HepG2 (cell line): Measurements from ENCODE around the gene MRPL38. TPM values are rescaled to one million over a fixed set of nuclear protein-coding genes. Genes with fewer than 3 reads are reported as not detected.

Source experiments
- ATAC-seq: fragments of 200-7000 bp; cut with Tn5 transposase; 3 replicates; pipeline ENCODE4 v1.9.1; 2020; ENCODE audit warnings: mild to moderate bottlenecking, moderate library complexity
- BruUV-seq: library from RNA; stranded (reverse); fragments of 400-500 nt; replicated peaks from 2 replicates; lab custom pipeline; 2021; lab: Mats Ljungman, UMichigan
- CTCF ChIA-PET: fragments of 300-600 bp; formaldehyde crosslinking; extraction: SDS; loops from one replicate; lab custom pipeline; 2021; ENCODE audit warnings: low total read pairs, inconsistent platforms, low intra/inter-chr PET ratio; lab: Yijun Ruan, JAX
- POLR2A ChIA-PET: fragments of 350-600 bp; sonication (Branson Sonifier 250); formaldehyde crosslinking; loops from one replicate; lab custom pipeline; 2020; ENCODE audit warnings: antibody characterized with exemption, inconsistent platforms; lab: Yijun Ruan, JAX
- DNase-seq: peaks from one replicate; pipeline ENCODE4 v3.0.0-alpha.2; 2015; ENCODE audit warnings: low spot score
- FAIRE-seq: peaks from 3 replicates; lab custom pipeline; 2011; peaks lifted over from hg19 to GRCh38; lab: Jason Lieb, UNC
- H2AFZ ChIP-seq: one replicate; pipeline ENCODE4 v1.6.1; 2011; ENCODE audit warnings: low read length, inconsistent platforms
- H3K27ac ChIP-seq: fragments of 300-600 bp; 3 replicates; pipeline ENCODE4 v1.8.0; 2011; ENCODE audit warnings: mixed run types, mild to moderate bottlenecking, mixed read lengths, low read length, inconsistent platforms; ENCODE audit not compliant: insufficient read depth; ENCODE audit errors: extremely low read length
- H3K27me3 ChIP-seq, 2 experiments: fragments of 200-600 bp in 1 of 2; 2 replicates in 1 of 2; 3 replicates in 1 of 2; pipeline versions ENCODE4 v1.6.0 to v1.8.0; 2011; ENCODE audit warnings: low read length in 2 of 2, mild to moderate bottlenecking in 2 of 2, moderate library complexity in 2 of 2, inconsistent platforms in 1 of 2; ENCODE audit not compliant: insufficient read depth in 2 of 2, control insufficient read depth in 1 of 2
- H3K36me3 ChIP-seq, 2 experiments: fragments of 200-600 bp in 1 of 2; replicated peaks in 1 of 2; 2 replicates in 1 of 2; 3 replicates in 1 of 2; pipeline versions ENCODE4 v1.5.1 to v1.8.0; 2011; ENCODE audit warnings: low read length in 2 of 2, inconsistent platforms in 1 of 2; ENCODE audit not compliant: insufficient read depth in 2 of 2, control insufficient read depth in 1 of 2
- H3K4me1 ChIP-seq: 2 replicates; pipeline ENCODE4 v1.5.1; 2012; ENCODE audit warnings: low read length, inconsistent platforms; ENCODE audit not compliant: insufficient read depth
- H3K4me2 ChIP-seq: 2 replicates; pipeline ENCODE4 v1.6.0; 2011; ENCODE audit warnings: low read depth, low read length, inconsistent platforms
- H3K4me3 ChIP-seq, 3 experiments: fragments of 200-600 bp in 1 of 3; sonication (generic), shearing (Covaris generic) in 1 of 3; replicated peaks in 1 of 3; 2 replicates each; pipeline ENCODE4 v1.5.1; 2011 to 2016; ENCODE audit warnings: low read length in 3 of 3, inconsistent platforms in 2 of 3, low read depth in 2 of 3, mild to moderate bottlenecking in 2 of 3, control low read depth in 1 of 3, mixed read lengths in 1 of 3; ENCODE audit not compliant: insufficient read depth in 1 of 3
- H3K79me2 ChIP-seq: one replicate; pipeline ENCODE4 v1.6.1; 2011; ENCODE audit warnings: low read length, inconsistent platforms; ENCODE audit not compliant: insufficient read depth
- H3K9ac ChIP-seq: 2 replicates; pipeline ENCODE4 v1.6.0; 2011; ENCODE audit warnings: mild to moderate bottlenecking, low read depth, low read length, inconsistent platforms; ENCODE audit not compliant: insufficient read depth
- H3K9me3 ChIP-seq: 2 replicates; pipeline ENCODE4 v1.5.1; 2012; ENCODE audit warnings: mild to moderate bottlenecking, low read length
- H4K20me1 ChIP-seq: 2 replicates; pipeline ENCODE4 v1.6.0; 2011; ENCODE audit warnings: inconsistent platforms, mild to moderate bottlenecking, low read length, moderate library complexity; ENCODE audit not compliant: insufficient read depth
- ATF7 ChIP-seq, 2 experiments: fragments of 450-650 bp in 1 of 2; sonication (generic) in 1 of 2; formaldehyde crosslinking in 1 of 2; IDR thresholded peaks; 2 replicates each; pipeline versions ENCODE4 v1.4.0 to v1.6.1; 2016 to 2020; ENCODE audit warnings: antibody characterized with exemption in 1 of 2, mild to moderate bottlenecking in 1 of 2, missing genetic modification reagents in 1 of 2
- CEBPB ChIP-seq: IDR thresholded peaks from 2 replicates; pipeline ENCODE4 v1.6.1; 2011; ENCODE audit warnings: low read depth, low read length, improper control_type of control experiment, borderline replicate concordance
- KDM1A ChIP-seq: IDR thresholded peaks from 2 replicates; pipeline ENCODE4 v1.6.1; 2016; ENCODE audit warnings: missing compliant biosample characterization
- MATR3 ChIP-seq: sonication (generic); formaldehyde crosslinking; IDR thresholded peaks from 2 replicates; pipeline ENCODE4 v1.4.0; 2020; ENCODE audit warnings: missing genetic modification reagents
- ZBTB42 ChIP-seq: sonication (generic); formaldehyde crosslinking; IDR thresholded peaks from 2 replicates; pipeline ENCODE4 v1.5.0; 2020; ENCODE audit warnings: mild to moderate bottlenecking, missing genetic modification reagents
- ZNF230 ChIP-seq: sonication (generic); formaldehyde crosslinking; IDR thresholded peaks from 2 replicates; pipeline ENCODE4 v1.4.0; 2020; ENCODE audit warnings: mild to moderate bottlenecking, missing genetic modification reagents
- ZNF251 ChIP-seq: sonication (generic); formaldehyde crosslinking; IDR thresholded peaks from 2 replicates; pipeline ENCODE4 v1.9.0; 2021; ENCODE audit warnings: mild to moderate bottlenecking, missing genetic modification reagents
- WGBS: methylation state at CpG from one replicate; pipeline ENCODE4 v1.1.6; 2017; ENCODE audit warnings: low lambda C conversion rate; 5-methylcytosine and 5-hydroxymethylcytosine counted together
- in situ Hi-C: cut with HindIII; loops from 2 replicates; pipeline ENCODE4 v1.10.0; 2017; ENCODE audit warnings: low pct_unique_long_range_greater_than_20kb; ENCODE audit not compliant: extremely low pct_ligation_motif_present
- intact Hi-C: fragments of 100-400 bp; cut with micrococcal nuclease; formaldehyde crosslinking; loops from one replicate; pipeline ENCODE4 v1.10.0; 2022; ENCODE audit not compliant: unreplicated experiment
- polyA plus RNA-seq, 8 experiments: library from polyadenylated mRNA; depleted of rRNA in 3 of 8; stranded (reverse) in 7 of 8; unstranded in 1 of 8; fragments of >200 nt; fragmentation: Illumina TruSeq in 4 of 8; extraction: Trizol in 4 of 8; gene quantifications; 2 replicates each; pipeline versions ENCODE4 v1.2.1 to v1.2.3, GENCODE V29; 2011 to 2016; ENCODE audit warnings: low read depth in 4 of 8, missing spikeins in 1 of 8, mixed read lengths in 1 of 8; ENCODE audit not compliant: insufficient read depth in 1 of 8
- total RNA-seq, 5 experiments: library from RNA; depleted of rRNA; stranded (reverse); fragments of >200 nt; fragmentation: Illumina TruSeq; extraction: Trizol; gene quantifications; 2 replicates each; pipeline ENCODE4 v1.2.3, GENCODE V29; 2016; ENCODE audit warnings: low read depth in 1 of 5
- TF ChIP-seq, protein P1 (sequence below): sonication (generic); formaldehyde crosslinking; IDR thresholded peaks from 2 replicates; pipeline ENCODE4 v1.4.0; 2020; ENCODE audit warnings: mild to moderate bottlenecking, missing genetic modification reagents
- TF ChIP-seq, protein P2 (sequence below): sonication (generic); formaldehyde crosslinking; IDR thresholded peaks from 2 replicates; pipeline ENCODE4 v1.5.0; 2020; ENCODE audit warnings: missing genetic modification reagents
- TF ChIP-seq, protein P3 (sequence below), 2 experiments: fragments of 450-650 bp in 1 of 2; sonication (generic) in 1 of 2; formaldehyde crosslinking; IDR thresholded peaks; 2 replicates each; pipeline versions ENCODE4 v1.5.0 to v1.8.0; 2020 to 2022; ENCODE audit warnings: mild to moderate bottlenecking in 1 of 2, missing genetic modification reagents in 1 of 2
- TF ChIP-seq, protein P4 (sequence below): IDR thresholded peaks from 2 replicates; pipeline ENCODE4 v1.6.1; 2018; ENCODE audit warnings: missing genetic modification reagents
- TF ChIP-seq, protein P5 (sequence below): IDR thresholded peaks from 2 replicates; pipeline ENCODE4 v1.6.1; 2016; ENCODE audit warnings: missing compliant biosample characterization, missing genetic modification reagents, borderline replicate concordance

MRPL38 gene
- total and polyA plus RNA-seq, 2 of the 13 experiments (the other 11 are each of a cell fraction or from before 2014, with no cell fraction given) = 83.7 to 125 TPM

DNA sequence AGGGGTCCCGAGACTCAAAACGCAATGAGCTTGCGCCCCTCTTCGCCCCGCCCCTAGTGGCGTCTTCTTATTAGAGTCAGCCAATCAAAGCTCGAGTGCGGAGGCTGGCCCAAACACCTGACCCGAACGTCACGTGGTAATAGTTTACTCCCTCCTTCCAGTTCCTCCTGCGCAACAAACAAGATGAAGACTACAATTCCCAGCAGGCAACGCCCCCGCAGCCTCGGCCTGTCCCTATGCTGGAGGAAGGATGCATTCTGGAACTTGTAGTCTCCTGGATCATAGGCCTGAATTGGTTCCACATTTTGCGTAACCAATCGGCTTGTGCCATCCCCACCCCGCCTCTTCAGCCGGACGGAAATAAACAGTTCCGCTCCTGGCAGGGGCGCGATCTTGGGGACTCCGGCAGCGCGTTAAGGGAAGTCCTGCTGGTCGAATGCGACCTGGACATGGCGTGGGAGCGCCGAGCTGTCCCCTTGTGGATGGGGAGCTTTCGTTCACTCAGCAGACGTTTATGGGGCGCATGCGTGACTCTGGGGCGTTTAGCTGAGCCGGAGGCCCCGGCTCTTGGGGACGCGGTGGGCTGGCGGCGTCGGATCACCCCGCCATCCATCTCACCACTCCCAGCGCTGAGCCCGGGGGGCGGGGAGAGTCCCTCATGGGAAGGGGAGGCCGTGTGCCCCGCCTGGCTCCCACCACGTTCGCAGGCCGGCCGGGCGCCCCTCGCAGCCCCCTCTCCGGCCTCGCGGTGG, 49.2 kb downstream of the MRPL38 start, which contains the start of gene WBP2:
WBP2 (minus strand) TSS at position 26 of the 752 bp plus-strand sequence. CDS start 38 bp downstream, outside the sequence.
- FAIRE-seq = peak; percentile 99
- BruUV-seq = no TSS peak
- ChIA-PET CTCF (interaction anchor here (1.1 kb wide), 1 partner anchor 23 kb away, joined by 3 read pairs; the partner anchor contains the start of gene TRIM47), POLR2A (interaction anchor here (0.6 to 12.8 kb wide), 38 partner anchors 9 to 399 kb away, joined by 3 to 454 read pairs (median 6); partner anchors contain the start of genes ACOX1, GALK1, MRPL38 and RECQL5)
- ATAC-seq = peak; percentile 92
- H3K9ac ChIP-seq = peak within 1 kb of the TSS; percentile 89
- in situ Hi-C loops = no loop called here
- peak; percentile 100 for DNase-seq
- H3K27ac ChIP-seq = peak within 1 kb of the TSS; percentile 89
- WGBS = 1% methylated on average over 36 of the region's 58 CpGs
- H2AFZ ChIP-seq = no peak within 1 kb of the TSS
- peaks cover 4% of the 10 kb centered on the region; the same call in 1 of the 2 replicates for H4K20me1 ChIP-seq
- H3K4me1 ChIP-seq = peaks cover 53% of the 10 kb centered on the region
- peaks cover 3 to 11% of the 10 kb centered on the region in 2 experiments; a peak in 4 of 5 replicates for H3K36me3 ChIP-seq
- H3K4me2 ChIP-seq = peak within 1 kb of the TSS; percentile 97
- H3K79me2 ChIP-seq = peaks cover 17% of the 10 kb centered on the region
- intact Hi-C loops = loop anchor here (2.0 to 5.0 kb wide), 3 partner anchors 13 to 37 kb away; no protein-coding TSS in a partner anchor
- no peaks in the 10 kb centered on the region; a peak in 1 of 5 replicates for H3K27me3 ChIP-seq
- H3K4me3 ChIP-seq = peak within 1 kb of the TSS; percentile 81 to 90 (median 90)
- H3K9me3 ChIP-seq = no peaks in the 10 kb centered on the region
- no peak for TF ChIP-seq ATF7 (IDR thresholded peaks at IDR 0.05)
- 0 out of 2 replicates have a peak, but pooled peaks have one; percentile 18 for TF ChIP-seq ATF7 (CRISPR knock-in tag; IDR thresholded peaks at IDR 0.05)
- peak; percentile 61 for TF ChIP-seq ZNF230 (CRISPR knock-in tag)
- TF ChIP-seq, protein P1, sequence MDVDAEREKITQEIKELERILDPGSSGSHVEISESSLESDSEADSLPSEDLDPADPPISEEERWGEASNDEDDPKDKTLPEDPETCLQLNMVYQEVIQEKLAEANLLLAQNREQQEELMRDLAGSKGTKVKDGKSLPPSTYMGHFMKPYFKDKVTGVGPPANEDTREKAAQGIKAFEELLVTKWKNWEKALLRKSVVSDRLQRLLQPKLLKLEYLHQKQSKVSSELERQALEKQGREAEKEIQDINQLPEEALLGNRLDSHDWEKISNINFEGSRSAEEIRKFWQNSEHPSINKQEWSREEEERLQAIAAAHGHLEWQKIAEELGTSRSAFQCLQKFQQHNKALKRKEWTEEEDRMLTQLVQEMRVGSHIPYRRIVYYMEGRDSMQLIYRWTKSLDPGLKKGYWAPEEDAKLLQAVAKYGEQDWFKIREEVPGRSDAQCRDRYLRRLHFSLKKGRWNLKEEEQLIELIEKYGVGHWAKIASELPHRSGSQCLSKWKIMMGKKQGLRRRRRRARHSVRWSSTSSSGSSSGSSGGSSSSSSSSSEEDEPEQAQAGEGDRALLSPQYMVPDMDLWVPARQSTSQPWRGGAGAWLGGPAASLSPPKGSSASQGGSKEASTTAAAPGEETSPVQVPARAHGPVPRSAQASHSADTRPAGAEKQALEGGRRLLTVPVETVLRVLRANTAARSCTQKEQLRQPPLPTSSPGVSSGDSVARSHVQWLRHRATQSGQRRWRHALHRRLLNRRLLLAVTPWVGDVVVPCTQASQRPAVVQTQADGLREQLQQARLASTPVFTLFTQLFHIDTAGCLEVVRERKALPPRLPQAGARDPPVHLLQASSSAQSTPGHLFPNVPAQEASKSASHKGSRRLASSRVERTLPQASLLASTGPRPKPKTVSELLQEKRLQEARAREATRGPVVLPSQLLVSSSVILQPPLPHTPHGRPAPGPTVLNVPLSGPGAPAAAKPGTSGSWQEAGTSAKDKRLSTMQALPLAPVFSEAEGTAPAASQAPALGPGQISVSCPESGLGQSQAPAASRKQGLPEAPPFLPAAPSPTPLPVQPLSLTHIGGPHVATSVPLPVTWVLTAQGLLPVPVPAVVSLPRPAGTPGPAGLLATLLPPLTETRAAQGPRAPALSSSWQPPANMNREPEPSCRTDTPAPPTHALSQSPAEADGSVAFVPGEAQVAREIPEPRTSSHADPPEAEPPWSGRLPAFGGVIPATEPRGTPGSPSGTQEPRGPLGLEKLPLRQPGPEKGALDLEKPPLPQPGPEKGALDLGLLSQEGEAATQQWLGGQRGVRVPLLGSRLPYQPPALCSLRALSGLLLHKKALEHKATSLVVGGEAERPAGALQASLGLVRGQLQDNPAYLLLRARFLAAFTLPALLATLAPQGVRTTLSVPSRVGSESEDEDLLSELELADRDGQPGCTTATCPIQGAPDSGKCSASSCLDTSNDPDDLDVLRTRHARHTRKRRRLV (CRISPR knock-in tag) = no peak
- TF ChIP-seq, protein P2, sequence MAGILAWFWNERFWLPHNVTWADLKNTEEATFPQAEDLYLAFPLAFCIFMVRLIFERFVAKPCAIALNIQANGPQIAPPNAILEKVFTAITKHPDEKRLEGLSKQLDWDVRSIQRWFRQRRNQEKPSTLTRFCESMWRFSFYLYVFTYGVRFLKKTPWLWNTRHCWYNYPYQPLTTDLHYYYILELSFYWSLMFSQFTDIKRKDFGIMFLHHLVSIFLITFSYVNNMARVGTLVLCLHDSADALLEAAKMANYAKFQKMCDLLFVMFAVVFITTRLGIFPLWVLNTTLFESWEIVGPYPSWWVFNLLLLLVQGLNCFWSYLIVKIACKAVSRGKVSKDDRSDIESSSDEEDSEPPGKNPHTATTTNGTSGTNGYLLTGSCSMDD (CRISPR knock-in tag) = no peak
- peak; percentile 94 for TF ChIP-seq CEBPB
- peak; percentile 83; the same call in 1 of the 2 replicates for TF ChIP-seq ZBTB42 (CRISPR knock-in tag)
- no peak for TF ChIP-seq ZNF251 (CRISPR knock-in tag)
- TF ChIP-seq MATR3 = no peak
- TF ChIP-seq, protein P3, sequence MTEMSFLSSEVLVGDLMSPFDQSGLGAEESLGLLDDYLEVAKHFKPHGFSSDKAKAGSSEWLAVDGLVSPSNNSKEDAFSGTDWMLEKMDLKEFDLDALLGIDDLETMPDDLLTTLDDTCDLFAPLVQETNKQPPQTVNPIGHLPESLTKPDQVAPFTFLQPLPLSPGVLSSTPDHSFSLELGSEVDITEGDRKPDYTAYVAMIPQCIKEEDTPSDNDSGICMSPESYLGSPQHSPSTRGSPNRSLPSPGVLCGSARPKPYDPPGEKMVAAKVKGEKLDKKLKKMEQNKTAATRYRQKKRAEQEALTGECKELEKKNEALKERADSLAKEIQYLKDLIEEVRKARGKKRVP (CRISPR knock-in tag; IDR thresholded peaks at IDR 0.05) = peak in 1 of 2 experiments; percentile 70; a peak in 2 of 4 replicates
- TF ChIP-seq KDM1A (CRISPR knock-in tag) = no peak
- TF ChIP-seq, protein P4, sequence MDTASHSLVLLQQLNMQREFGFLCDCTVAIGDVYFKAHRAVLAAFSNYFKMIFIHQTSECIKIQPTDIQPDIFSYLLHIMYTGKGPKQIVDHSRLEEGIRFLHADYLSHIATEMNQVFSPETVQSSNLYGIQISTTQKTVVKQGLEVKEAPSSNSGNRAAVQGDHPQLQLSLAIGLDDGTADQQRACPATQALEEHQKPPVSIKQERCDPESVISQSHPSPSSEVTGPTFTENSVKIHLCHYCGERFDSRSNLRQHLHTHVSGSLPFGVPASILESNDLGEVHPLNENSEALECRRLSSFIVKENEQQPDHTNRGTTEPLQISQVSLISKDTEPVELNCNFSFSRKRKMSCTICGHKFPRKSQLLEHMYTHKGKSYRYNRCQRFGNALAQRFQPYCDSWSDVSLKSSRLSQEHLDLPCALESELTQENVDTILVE (CRISPR knock-in tag) = peak; percentile 91
- TF ChIP-seq, protein P5, sequence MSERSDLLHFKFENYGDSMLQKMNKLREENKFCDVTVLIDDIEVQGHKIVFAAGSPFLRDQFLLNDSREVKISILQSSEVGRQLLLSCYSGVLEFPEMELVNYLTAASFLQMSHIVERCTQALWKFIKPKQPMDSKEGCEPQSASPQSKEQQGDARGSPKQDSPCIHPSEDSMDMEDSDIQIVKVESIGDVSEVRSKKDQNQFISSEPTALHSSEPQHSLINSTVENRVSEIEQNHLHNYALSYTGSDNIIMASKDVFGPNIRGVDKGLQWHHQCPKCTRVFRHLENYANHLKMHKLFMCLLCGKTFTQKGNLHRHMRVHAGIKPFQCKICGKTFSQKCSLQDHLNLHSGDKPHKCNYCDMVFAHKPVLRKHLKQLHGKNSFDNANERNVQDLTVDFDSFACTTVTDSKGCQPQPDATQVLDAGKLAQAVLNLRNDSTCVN (CRISPR knock-in tag) = peak; percentile 56; the same call in 1 of the 2 replicates
